Measurements from ENCODE around the gene ZNF84. TPM values are rescaled to one million over a fixed set of nuclear protein-coding genes. Genes with fewer than 3 reads are reported as not detected.

Gene ZNF84
- polyA plus RNA-seq, 1 of the 3 experiments (the other 2 are of a cell fraction), result 12.2 TPM

DNA sequence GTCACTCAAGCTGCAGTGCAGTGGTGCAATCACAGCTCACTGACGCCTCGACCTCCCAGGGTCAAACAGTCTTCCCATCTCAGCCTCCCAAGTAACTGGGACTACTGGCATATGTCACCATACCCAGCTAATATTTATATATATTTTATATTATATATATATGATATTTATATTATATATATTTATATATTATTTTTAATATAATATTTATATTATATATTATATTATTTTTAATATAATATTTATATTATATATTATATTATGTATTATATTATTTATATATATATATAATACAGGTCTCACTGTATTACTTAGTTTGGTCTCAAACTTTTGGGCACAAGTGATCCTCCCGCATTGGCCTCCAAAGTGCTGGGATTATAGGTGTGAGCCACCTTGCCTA, 9.4 kb downstream of the ZNF84 start:
- TF ChIP-seq FOSL2 (IDR thresholded peaks at IDR 0.05; ENCODE audit: borderline replicate concordance, low read depth), result no peak
- no peak for TF ChIP-seq USF1 (IDR thresholded peaks at IDR 0.05; ENCODE audit: borderline replicate concordance, low read depth)
- TF ChIP-seq MAX (IDR thresholded peaks at IDR 0.05; ENCODE audit: low read depth), result no peak
- no peak for TF ChIP-seq TCF12 (IDR thresholded peaks at IDR 0.05)
- TF ChIP-seq EP300 (IDR thresholded peaks at IDR 0.05; ENCODE audit: borderline replicate concordance in 1 of 2, low read depth in 1 of 2, low read length in 1 of 2), result no peak
- TF ChIP-seq CHD2 (IDR thresholded peaks at IDR 0.05; ENCODE audit: low read length, partially characterized antibody), result no peak
- TF ChIP-seq RXRA (IDR thresholded peaks at IDR 0.05; ENCODE audit: borderline replicate concordance, low read depth), result no peak
- TF ChIP-seq PBX3 (IDR thresholded peaks at IDR 0.05), result no peak
- TF ChIP-seq, protein P1, sequence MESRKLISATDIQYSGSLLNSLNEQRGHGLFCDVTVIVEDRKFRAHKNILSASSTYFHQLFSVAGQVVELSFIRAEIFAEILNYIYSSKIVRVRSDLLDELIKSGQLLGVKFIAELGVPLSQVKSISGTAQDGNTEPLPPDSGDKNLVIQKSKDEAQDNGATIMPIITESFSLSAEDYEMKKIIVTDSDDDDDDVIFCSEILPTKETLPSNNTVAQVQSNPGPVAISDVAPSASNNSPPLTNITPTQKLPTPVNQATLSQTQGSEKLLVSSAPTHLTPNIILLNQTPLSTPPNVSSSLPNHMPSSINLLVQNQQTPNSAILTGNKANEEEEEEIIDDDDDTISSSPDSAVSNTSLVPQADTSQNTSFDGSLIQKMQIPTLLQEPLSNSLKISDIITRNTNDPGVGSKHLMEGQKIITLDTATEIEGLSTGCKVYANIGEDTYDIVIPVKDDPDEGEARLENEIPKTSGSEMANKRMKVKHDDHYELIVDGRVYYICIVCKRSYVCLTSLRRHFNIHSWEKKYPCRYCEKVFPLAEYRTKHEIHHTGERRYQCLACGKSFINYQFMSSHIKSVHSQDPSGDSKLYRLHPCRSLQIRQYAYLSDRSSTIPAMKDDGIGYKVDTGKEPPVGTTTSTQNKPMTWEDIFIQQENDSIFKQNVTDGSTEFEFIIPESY (IDR thresholded peaks at IDR 0.05; ENCODE audit: borderline replicate concordance, low read depth), result no peak
- no peak for TF ChIP-seq JUND (IDR thresholded peaks at IDR 0.05)
- TF ChIP-seq RCOR1 (IDR thresholded peaks at IDR 0.05; ENCODE audit: low read length), result no peak
- TF ChIP-seq FOXM1 (IDR thresholded peaks at IDR 0.05; ENCODE audit: low read depth), result no peak
- no peak for TF ChIP-seq EZH2phosphoT487 (IDR thresholded peaks at IDR 0.05; ENCODE audit: borderline replicate concordance, low read depth)
- no peak for TF ChIP-seq NFIC (IDR thresholded peaks at IDR 0.05; ENCODE audit: borderline replicate concordance)
- TF ChIP-seq FOXJ3 (CRISPR knock-in tag; IDR thresholded peaks at IDR 0.05), result no peak
- no peak for TF ChIP-seq SIN3A (IDR thresholded peaks at IDR 0.05; ENCODE audit: borderline replicate concordance, low read depth, low read length)
- TF ChIP-seq MEF2A (IDR thresholded peaks at IDR 0.05; ENCODE audit: borderline replicate concordance, low read depth), result no peak
- H3K79me2 ChIP-seq (ENCODE audit: insufficient read depth), result peaks cover 44% of the 10 kb centered on the region; the same call in 1 of the 2 replicates
- no peak overlapping the region for H2AFZ ChIP-seq (ENCODE audit: low read depth)
- peak overlapping the region in 1 of 2 experiments; percentile 8; a peak in 1 of 4 replicates for H3K4me3 ChIP-seq (ENCODE audit: low read depth in 2 of 2, low read length in 1 of 2)
- no peak overlapping the region for H3K9ac ChIP-seq
- no peak for DNase-seq
- no peaks in the 10 kb centered on the region for H3K4me1 ChIP-seq (ENCODE audit: control insufficient read depth in 1 of 2, insufficient read depth in 2 of 2, low read depth in 1 of 2, low read length in 1 of 2)
- H3K9me2 ChIP-seq, result no peaks in the 10 kb centered on the region
- CTCF ChIA-PET, result interaction anchor here (1.7 kb wide), 1 partner anchor 12 kb away, joined by 4 read pairs; no protein-coding TSS in a partner anchor
- H3K9me3 ChIP-seq, result peaks cover 66% of the 10 kb centered on the region
- no peaks in the 10 kb centered on the region for H3K27me3 ChIP-seq (ENCODE audit: insufficient read depth)
- H3K4me2 ChIP-seq, result no peak overlapping the region
- 93% methylated on average over 3 of the region's 3 CpGs for WGBS (ENCODE audit: low lambda C conversion rate)
- H3K27ac ChIP-seq (ENCODE audit: low read depth in 2 of 2, low read length in 1 of 2), result no peak overlapping the region
- no peaks in the 10 kb centered on the region for H4K20me1 ChIP-seq (ENCODE audit: insufficient read depth)
- H3K36me3 ChIP-seq (replicated peaks in 1 of 2; ENCODE audit: control insufficient read depth in 1 of 2, insufficient read depth in 2 of 2, low read length in 1 of 2), result peaks cover 59 to 98% of the 10 kb centered on the region in 2 experiments
- POLR2A ChIA-PET, result no interaction called here
- H3F3A ChIP-seq (replicated peaks; ENCODE audit: insufficient read depth), result no peaks in the 10 kb centered on the region
